GM21360 (cell line): ENCODE data around the gene PODN.

Source experiments
- ATAC-seq: cut with Tn5 transposase; IDR thresholded peaks from one replicate; pipeline ENCODE4 v1.9.1; 2021; ENCODE audit warnings: mild to moderate bottlenecking, moderate library complexity; ENCODE audit not compliant: unreplicated experiment

PODN gene

DNA sequence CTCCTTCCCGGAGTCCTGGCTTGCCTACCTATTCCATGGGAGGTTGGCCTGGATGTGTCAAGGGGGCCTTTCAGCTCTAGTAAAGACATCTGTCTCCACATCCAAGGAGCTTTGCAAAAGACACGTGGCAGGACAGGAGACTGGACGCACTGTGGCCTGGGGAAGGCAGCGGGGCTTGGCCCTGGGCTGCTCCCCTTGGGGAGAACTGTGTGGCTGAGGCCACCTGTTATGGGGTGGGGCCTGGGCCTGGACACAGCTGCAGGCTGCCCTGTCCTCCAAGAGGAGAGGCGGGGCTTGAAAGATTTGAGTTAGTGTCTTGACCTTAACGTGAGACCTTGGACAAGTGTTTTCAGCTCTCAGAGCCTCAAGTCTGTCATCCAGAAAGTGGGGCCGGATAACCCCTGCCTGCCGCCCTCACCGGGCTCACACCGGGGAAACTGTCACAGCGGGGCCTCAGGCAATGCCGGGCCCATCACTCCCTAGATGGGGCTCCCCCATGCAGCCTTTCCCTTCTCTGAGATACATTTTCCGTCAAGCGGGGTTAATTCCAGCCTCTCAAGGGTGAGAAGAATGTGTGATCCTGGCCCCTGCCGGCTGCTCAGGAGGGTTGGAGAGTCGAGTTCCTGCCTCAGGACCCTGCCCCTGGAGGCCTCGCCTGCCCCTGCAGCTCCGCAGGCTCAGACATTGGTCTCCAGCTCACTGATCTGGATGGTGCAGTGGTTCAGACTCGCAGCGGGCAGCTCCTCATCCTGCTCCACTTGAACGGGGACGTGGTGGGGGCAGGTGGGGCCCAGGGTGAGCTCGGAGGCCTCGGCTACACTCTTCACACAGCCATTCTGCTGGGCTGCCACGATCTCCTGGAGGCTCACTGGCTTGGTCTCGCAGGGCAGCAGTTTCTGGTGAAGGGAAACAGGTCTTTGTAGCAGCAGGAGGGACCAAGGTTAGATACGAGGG lies 25.6 kb downstream of the PODN start:
- no peak for ATAC-seq

- ATAC-seq = no peak
These were observed 26.7 kb downstream of the PODN start for GRCh38 chr1:53088616-53089300.

- no peak for ATAC-seq
These were observed 27.6 kb downstream of the PODN start for GRCh38 chr1:53089478-53090226.

GRCh38 chr1:53090227-53091147 lies 28.5 kb downstream of the PODN start:
- no peak for ATAC-seq

DNA sequence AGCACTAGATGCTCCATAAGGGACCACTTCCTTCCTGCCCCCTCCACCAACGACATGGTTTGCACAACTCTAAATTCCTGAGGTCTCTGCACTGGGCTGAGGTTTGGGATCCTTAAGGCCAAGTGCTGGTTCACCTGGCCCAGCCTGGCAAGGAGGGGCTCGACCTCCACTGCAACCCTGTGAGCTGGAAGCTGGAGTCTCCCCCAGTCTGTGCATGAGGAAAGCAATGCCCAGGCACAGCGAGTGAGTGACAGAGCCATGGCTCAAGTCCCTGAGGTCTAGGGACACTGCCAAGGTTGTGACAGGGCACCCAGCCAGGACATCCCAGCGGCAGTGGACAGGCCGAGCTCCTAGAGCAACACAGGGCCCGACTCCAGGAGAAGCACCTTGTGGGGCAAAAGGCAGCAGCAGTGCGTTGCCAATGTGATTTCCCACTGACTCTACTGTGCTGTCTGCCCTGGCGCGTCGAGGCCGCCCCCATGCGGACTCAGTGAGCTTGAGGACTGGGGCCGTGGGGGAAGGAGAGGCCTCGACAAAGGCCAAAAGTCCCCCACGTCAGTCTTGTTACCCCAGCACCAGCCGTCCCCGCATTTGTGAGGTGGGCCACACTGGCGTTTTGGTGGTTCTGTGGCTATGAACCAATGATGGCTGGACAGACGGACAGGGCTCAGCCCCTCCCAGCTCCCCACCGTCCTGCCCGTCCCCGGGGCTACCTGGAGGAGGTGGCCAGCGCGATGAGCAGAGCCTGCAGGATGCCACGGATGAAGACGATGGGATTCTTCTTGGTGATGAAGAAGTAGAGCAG lies 30.0 kb downstream of the PODN start:
- ATAC-seq = no peak

DNA sequence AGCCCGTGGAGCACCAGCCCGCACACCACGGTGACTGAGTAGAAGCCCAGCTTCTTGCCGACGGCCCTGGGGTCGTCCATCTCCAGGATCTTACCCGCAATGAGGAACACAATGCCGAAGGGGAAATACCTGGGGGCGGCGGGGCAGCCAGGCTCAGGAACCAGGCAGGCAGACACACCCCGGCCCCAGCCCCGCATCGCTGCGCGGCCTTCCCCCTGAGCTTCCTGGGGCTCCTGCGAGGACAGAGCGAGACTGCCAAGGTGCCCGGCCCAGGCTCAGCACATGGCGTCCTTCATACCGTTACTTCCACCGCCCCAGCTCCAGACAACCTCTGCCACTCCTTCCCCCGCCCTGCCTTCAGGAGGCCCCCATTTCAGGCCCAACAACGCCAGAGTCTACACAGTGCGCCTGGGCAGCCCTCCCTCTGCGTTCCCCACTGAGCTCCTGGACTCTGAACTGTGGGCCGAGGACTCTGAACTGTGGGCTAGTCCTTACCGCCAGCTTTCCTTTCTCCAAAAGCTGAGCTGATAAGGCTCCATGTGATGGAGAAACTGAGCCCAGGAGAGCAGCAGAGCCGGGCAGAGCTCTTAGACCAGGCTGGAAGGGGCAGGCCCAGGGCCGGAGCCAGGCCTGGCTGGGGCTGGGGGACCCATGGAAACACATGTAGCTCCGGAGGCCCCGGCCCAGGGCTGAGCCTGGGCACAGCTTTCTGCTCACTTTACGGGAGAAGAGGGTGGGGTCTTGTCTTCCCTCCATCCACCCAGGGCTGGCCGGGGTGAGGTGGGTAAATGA lies 30.8 kb downstream of the PODN start:
- no peak for ATAC-seq

- no peak for ATAC-seq
These were observed 31.4 kb downstream of the PODN start for GRCh38 chr1:53093451-53093754.

GRCh38 chr1:53093778-53094532 lies 31.9 kb downstream of the PODN start:
- no peak for ATAC-seq

- ATAC-seq = no peak
These were observed 32.5 kb downstream of the PODN start for GRCh38 chr1:53094533-53094919.

DNA sequence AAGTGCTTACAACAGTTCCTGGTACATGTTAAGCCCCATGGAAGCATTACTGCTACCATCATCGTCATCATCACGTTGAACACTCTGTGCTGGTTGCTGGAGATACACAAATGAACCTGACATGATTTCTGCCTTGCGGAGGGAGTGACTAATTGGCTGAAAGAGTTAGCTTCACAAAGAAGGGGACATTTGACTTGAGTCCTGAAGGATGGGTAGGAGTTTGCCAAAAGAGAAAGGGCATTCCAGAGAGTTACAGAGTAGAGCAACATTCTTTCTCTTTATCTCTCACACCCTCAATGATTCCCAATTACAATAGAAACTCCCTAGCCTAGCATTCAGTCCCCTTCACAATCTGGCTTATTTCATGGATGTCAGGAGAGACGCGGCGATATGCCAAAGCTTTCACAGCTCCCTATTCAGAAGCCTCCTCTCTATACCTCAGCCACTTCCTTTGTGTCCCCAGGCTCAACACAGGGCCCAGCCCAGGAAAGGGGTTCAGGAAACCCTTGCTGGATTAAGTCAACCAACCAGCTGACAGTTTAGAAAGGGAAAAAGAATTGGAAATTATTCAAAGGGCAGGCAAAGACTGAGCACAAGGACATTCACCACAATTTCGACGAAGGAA lies 42.4 kb downstream of the PODN start:
- no peak for ATAC-seq

DNA sequence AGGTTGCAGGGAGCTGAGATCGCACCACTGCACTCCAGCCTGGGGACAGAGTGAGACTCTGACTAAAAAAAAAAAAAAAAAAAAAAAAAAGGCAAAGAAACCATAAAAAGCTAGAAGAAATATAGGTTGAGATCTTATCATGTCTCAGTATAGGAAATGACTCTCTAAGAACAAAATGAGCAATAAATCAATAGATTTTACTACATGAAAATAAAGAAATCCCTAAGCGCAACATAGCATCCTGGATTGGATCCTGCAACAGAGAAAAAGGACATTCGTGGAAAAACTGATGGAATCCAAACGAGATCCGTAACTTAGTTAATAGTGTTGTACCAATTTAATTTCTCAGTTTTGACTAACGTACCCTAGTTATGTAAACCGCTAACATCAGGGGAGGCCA lies 45.1 kb downstream of the PODN start:
- ATAC-seq = no peak

DNA sequence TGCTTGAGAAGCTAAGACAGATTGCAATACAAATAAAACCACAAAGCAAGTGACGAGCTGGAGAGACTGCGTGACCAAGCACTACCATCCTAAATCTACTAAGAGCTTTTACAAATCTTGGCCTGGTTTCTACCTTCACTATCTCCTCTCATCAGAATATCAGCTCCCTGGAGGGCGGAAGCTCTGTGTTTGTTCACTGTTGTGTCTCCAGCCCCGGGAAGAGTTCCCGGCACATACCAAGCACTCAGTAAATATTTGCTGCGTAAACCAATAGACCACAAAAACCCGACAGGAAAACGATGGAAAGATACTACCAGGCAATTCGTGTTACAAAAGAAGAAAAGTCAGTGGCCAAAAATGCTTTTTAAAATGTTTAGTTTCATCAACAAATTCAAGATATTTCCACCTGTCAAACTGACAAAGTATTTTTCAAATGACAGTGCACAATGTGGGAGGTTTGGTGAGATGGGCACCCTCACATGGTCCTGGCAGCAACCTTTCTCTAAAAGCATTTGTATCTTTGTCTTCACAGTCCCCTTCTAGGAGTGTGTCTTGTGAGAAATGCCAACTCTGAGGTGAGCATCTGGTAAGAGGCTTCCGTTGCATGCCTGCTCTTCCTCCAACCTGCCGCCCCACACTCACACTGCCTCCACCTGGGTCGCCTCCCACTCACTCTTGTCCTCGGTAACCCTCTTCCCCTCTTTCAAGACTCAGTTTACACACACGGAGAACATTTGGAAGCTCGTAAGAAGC lies 45.7 kb downstream of the PODN start:
- ATAC-seq = no peak

DNA sequence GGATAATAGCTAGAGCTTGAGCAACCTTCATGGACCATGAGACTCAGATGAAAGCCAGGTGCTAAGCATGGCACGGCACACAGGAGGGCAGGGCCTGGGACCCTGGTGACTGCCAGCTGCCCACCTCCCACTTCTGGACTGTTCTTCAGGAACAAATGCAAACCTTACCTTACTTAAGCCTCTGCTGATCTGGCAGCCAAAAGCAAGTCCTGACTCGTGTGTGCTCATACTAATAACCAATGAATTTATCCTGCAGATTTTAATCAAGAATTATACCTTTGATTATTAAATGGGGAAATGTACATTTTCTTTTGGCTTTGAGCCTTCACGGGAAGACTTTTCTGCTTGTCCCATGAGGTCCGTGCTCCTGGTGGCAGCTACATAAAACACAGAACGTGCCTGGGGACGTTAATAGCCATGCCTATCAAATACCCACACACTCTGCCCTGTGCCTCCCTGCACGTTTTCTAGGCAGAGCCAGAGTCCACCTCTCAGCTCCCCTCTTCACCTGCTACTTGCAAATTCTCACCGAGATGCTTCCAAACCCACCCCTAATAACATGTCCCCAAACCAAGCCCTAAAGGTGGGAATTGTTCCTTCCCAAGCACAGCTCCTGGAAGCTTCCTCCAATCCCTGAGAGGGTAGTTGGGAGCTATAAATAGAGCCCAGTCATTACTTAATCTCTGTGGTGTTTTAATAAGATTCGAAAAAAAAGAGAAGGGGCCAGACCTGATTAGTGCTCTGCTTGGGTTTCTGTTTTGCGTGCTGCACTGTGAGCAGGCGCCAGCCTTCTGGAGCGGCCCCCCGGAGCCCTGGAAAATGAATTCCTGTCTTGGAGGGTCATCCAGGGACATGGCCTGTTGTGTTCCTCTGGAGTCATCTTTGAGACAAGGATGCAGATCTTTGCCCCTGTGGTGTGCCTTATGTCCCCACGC lies 46.9 kb downstream of the PODN start:
- no peak for ATAC-seq

- ATAC-seq = no peak
These were observed 48.5 kb downstream of the PODN start for GRCh38 chr1:53110370-53111072.

DNA sequence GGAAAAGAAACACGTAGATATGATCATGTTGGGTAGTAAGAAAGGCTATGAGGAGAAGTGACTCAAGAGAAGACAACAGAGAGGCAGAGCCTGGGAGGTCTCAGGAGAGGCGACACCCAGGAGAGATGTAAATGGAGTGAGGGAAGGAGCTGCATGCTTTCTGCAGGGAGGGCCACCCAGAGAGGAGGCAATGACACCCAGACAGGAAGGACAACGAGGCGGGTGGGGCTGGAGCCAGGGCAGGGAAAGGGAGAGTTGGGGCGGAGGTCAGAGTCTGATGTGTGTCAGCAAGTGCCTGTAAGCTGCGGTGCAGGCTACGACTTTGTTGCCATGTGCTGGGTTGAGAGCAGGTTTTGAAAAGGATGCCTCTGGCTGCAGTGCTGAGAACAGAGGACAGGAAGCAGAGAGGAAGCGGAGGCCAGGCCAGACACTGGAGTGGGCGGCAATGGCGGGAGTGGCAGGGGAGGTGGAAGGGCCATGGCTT lies 49.1 kb downstream of the PODN start:
- ATAC-seq = no peak
